SK-N-SH (cell line): ENCODE results near the gene PEX26.

Experiments used
- CTCF ChIP-seq: fragments of 200-600 bp; sonication (generic); IDR thresholded peaks from 2 replicates; pipeline ENCODE4 v1.6.1; 2017; ENCODE audit warnings: antibody characterized with exemption, mild to moderate bottlenecking, moderate library complexity
- EZH2phosphoT487 ChIP-seq: fragments of 200-600 bp; sonication (generic); IDR thresholded peaks from 2 replicates; pipeline ENCODE4 v1.6.1; 2017; ENCODE audit warnings: low read depth, mixed run types, mild to moderate bottlenecking, antibody characterized with exemption, moderate library complexity, borderline replicate concordance
- REST ChIP-seq: IDR thresholded peaks from 2 replicates; pipeline ENCODE4 v1.6.1; 2012; ENCODE audit warnings: mild to moderate bottlenecking, low read depth, low read length, moderate library complexity
- TAF1 ChIP-seq: IDR thresholded peaks from 2 replicates; pipeline ENCODE4 v1.6.1; 2012; ENCODE audit warnings: low read depth, mild to moderate bottlenecking, low read length, moderate library complexity, borderline replicate concordance

GRCh38 chr22:18082467-18082866 lies 4.7 kb downstream of the PEX26 start:
- TF ChIP-seq REST: no peak
- no peak for TF ChIP-seq CTCF
- TF ChIP-seq TAF1: no peak
- TF ChIP-seq EZH2phosphoT487: no peak
